ENCODE data around the gene TGFB2.

DNA sequence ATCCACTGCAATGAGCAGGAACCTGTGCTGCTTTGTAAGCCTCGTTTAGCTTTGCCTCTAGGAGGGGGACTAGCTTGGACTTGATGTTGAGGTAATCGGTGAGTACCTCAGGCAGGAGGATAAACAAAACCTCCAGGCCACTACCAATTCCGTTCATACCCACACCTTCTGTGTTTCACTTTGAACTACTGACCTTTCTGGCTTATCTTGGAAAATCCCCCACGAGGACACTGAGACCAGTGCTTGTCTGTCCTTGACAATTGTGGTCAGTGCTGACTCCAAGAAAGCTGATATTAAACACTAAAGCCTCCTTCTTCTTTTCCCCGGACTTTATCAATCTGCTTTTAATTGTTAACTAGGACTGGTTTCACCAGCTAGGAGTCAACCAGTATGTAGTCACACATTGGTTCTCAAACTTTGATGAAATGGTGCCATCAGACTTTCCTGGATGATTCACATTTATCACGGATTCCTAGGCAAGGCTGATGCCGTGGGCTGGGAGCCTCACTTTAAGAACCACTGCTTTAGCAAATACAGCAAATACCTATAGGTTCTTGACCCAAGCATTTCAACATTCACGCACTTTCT is 52.7 kb downstream of the TGFB2 start:
- TF ChIP-seq, protein P1, sequence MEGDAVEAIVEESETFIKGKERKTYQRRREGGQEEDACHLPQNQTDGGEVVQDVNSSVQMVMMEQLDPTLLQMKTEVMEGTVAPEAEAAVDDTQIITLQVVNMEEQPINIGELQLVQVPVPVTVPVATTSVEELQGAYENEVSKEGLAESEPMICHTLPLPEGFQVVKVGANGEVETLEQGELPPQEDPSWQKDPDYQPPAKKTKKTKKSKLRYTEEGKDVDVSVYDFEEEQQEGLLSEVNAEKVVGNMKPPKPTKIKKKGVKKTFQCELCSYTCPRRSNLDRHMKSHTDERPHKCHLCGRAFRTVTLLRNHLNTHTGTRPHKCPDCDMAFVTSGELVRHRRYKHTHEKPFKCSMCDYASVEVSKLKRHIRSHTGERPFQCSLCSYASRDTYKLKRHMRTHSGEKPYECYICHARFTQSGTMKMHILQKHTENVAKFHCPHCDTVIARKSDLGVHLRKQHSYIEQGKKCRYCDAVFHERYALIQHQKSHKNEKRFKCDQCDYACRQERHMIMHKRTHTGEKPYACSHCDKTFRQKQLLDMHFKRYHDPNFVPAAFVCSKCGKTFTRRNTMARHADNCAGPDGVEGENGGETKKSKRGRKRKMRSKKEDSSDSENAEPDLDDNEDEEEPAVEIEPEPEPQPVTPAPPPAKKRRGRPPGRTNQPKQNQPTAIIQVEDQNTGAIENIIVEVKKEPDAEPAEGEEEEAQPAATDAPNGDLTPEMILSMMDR (IDR thresholded peaks at IDR 0.05): no peak
- no peak for TF ChIP-seq POLR2A (IDR thresholded peaks at IDR 0.05)
